HCT116 (cell line): ENCODE results near the gene HCN4. TPM values are rescaled to one million over a fixed set of nuclear protein-coding genes. Genes with fewer than 3 reads are reported as not detected.
A peak's percentile ranks its signal among the peaks of the same experiment; 100 is the strongest.

Experiments
- ATAC-seq: fragments of 200-7000 bp; cut with Tn5 transposase; 2 replicates; pipeline ENCODE4 v1.9.1; 2020; ENCODE audit warnings: mild to moderate bottlenecking, moderate library complexity
- BruUV-seq: library from RNA; stranded (reverse); fragments of 400-500 nt; replicated peaks from 2 replicates; lab custom pipeline; 2021; lab: Mats Ljungman, UMichigan
- CTCF ChIA-PET: fragments of 300-600 bp; sonication (Branson Sonifier 250); formaldehyde crosslinking; loops from one replicate; lab custom pipeline; 2021; ENCODE audit warnings: antibody characterized with exemption; lab: Charles Lee
- POLR2A ChIA-PET: fragments of 300-600, 350-600 bp; sonication (Branson Sonifier 250); formaldehyde crosslinking; loops from one replicate; lab custom pipeline; 2021; ENCODE audit warnings: antibody characterized with exemption; lab: Charles Lee
- RAD21 ChIA-PET, 2 experiments: fragments of 300-600 bp; sonication (Branson Sonifier 250); formaldehyde crosslinking; loops; one replicate each; lab custom pipeline; 2023; ENCODE audit warnings: low total read pairs in 2 of 2; ENCODE audit not compliant: uncharacterized antibody in 2 of 2, unreplicated experiment in 2 of 2, low non-redundant PET in 1 of 2; lab: Charles Lee
- DNase-seq: peaks from one replicate; pipeline ENCODE4 v3.0.0-alpha.2; 2010; ENCODE audit warnings: low read depth, low spot score
- H2AFZ ChIP-seq: fragments of 200-600 bp; shearing (Covaris generic), sonication (generic); 2 replicates; pipeline ENCODE4 v1.6.1; 2017; ENCODE audit warnings: low read depth, mixed run types, mixed read lengths, antibody characterized with exemption, low read length; ENCODE audit not compliant: poor library complexity, severe bottlenecking
- H3K27ac ChIP-seq: 2 replicates; pipeline ENCODE4 v1.5.1; 2012; ENCODE audit warnings: low read depth, low read length
- H3K27me3 ChIP-seq: fragments of 200-600 bp; sonication (generic); 2 replicates; pipeline ENCODE4 v1.6.1; 2016; ENCODE audit warnings: mixed run types, low read length, mixed read lengths; ENCODE audit not compliant: insufficient read depth
- H3K36me3 ChIP-seq, 2 experiments: fragments of 200-500 bp in 1 of 2; fragments of 200-600 bp in 1 of 2; sonication (Bioruptor generic) in 1 of 2; sonication (generic) in 1 of 2; 2 replicates each; pipeline versions ENCODE4 v1.5.1 to v1.6.1; 2014 to 2016; ENCODE audit warnings: low read length in 2 of 2, inconsistent platforms in 1 of 2, mixed read lengths in 1 of 2, mixed run types in 1 of 2; ENCODE audit not compliant: insufficient read depth in 2 of 2, control insufficient read depth in 1 of 2
- H3K4me1 ChIP-seq, 2 experiments: fragments of 200-600 bp in 1 of 2; sonication (generic) in 1 of 2; 2 replicates each; pipeline versions ENCODE4 v1.5.1 to v1.6.1; 2012 to 2017; ENCODE audit warnings: low read length in 2 of 2, inconsistent platforms in 1 of 2, mild to moderate bottlenecking in 1 of 2, mixed read lengths in 1 of 2, mixed run types in 1 of 2, moderate library complexity in 1 of 2; ENCODE audit not compliant: insufficient read depth in 2 of 2, control insufficient read depth in 1 of 2
- H3K4me2 ChIP-seq: fragments of 200-600 bp; sonication (generic); 2 replicates; pipeline ENCODE4 v1.6.1; 2017; ENCODE audit warnings: mixed run types, low read length, mixed read lengths
- H3K4me3 ChIP-seq, 2 experiments: fragments of 200-600 bp in 1 of 2; sonication (generic) in 1 of 2; replicated peaks in 1 of 2; 2 replicates each; pipeline ENCODE4 v1.5.1; 2011 to 2016; ENCODE audit warnings: low read length in 2 of 2, control low read depth in 1 of 2, low read depth in 1 of 2, mild to moderate bottlenecking in 1 of 2, mixed read lengths in 1 of 2, mixed run types in 1 of 2
- H3K79me2 ChIP-seq: fragments of 200-600 bp; sonication (generic); 2 replicates; pipeline ENCODE4 v1.6.1; 2017; ENCODE audit warnings: mild to moderate bottlenecking, mixed run types, low read length, moderate library complexity, mixed read lengths; ENCODE audit not compliant: insufficient read depth
- H3K9ac ChIP-seq: fragments of 200-600 bp; sonication (generic); 2 replicates; pipeline ENCODE4 v1.6.1; 2016; ENCODE audit warnings: low read length, mixed read lengths
- H3K9me2 ChIP-seq: fragments of 200-600 bp; sonication (generic), shearing (Covaris generic); 2 replicates; pipeline ENCODE4 v1.6.1; 2017; ENCODE audit warnings: mixed run types, mild to moderate bottlenecking, moderate library complexity; ENCODE audit not compliant: insufficient read depth
- H3K9me3 ChIP-seq, 2 experiments: fragments of 200-500 bp in 1 of 2; fragments of 200-600 bp in 1 of 2; sonication (Bioruptor generic) in 1 of 2; sonication (generic) in 1 of 2; 2 replicates each; pipeline ENCODE4 v1.6.1; 2014 to 2017; ENCODE audit warnings: low read length in 2 of 2, mixed read lengths in 2 of 2, inconsistent platforms in 1 of 2, low read depth in 1 of 2, mild to moderate bottlenecking in 1 of 2, mixed run types in 1 of 2, moderate library complexity in 1 of 2; ENCODE audit not compliant: control insufficient read depth in 1 of 2, insufficient read depth in 1 of 2
- H4K20me1 ChIP-seq: fragments of 200-600 bp; sonication (generic), shearing (Covaris generic); 2 replicates; pipeline ENCODE4 v1.6.1; 2017; ENCODE audit warnings: mixed run types, mild to moderate bottlenecking, moderate library complexity; ENCODE audit not compliant: insufficient read depth
- CEBPB ChIP-seq: IDR thresholded peaks from 2 replicates; pipeline ENCODE4 v1.6.1; 2012; ENCODE audit warnings: low read depth
- CTCF ChIP-seq, 3 experiments: fragments of 200-600 bp in 1 of 3; sonication (generic) in 1 of 3; IDR thresholded peaks in 2 of 3; conservative IDR thresholded peaks in 1 of 3; 2 replicates each; pipeline ENCODE4 v1.5.1; 2012 to 2017; ENCODE audit warnings: low read depth in 2 of 3, low read length in 2 of 3, antibody characterized with exemption in 1 of 3, borderline replicate concordance in 1 of 3, control low read depth in 1 of 3, mild to moderate bottlenecking in 1 of 3, mixed read lengths in 1 of 3, mixed run types in 1 of 3, moderate library complexity in 1 of 3; ENCODE audit not compliant: insufficient read depth in 1 of 3
- ELF1 ChIP-seq: IDR thresholded peaks from 2 replicates; pipeline ENCODE4 v1.6.1; 2012; ENCODE audit warnings: low read depth, borderline replicate concordance
- EZH2 ChIP-seq: fragments of 200-600 bp; sonication (generic); IDR thresholded peaks from 2 replicates; pipeline ENCODE4 v1.6.1; 2017; ENCODE audit warnings: antibody characterized with exemption, mixed run types
- EZH2phosphoT487 ChIP-seq: fragments of 200-600 bp; IDR thresholded peaks from 2 replicates; pipeline ENCODE4 v1.6.1; 2018; ENCODE audit warnings: antibody characterized with exemption, borderline replicate concordance
- RAD21 ChIP-seq: IDR thresholded peaks from 2 replicates; pipeline ENCODE4 v1.6.1; 2012; ENCODE audit warnings: low read depth, mild to moderate bottlenecking
- REST ChIP-seq: IDR thresholded peaks from 2 replicates; pipeline ENCODE4 v1.6.1; 2012; ENCODE audit warnings: low read depth
- ZFX ChIP-seq: fragments of 450-650 bp; IDR thresholded peaks from 2 replicates; pipeline ENCODE4 v1.6.1; 2017
- intact Hi-C: fragments of 100-400 bp; cut with micrococcal nuclease; formaldehyde crosslinking; loops from 2 replicates; pipeline ENCODE4 v1.10.0; 2022
- total RNA-seq: library from RNA; stranded (reverse); gene quantifications from one replicate; pipeline ENCODE4 v1.2.1, GENCODE V29; 2021; ENCODE audit not compliant: unreplicated experiment
- TF ChIP-seq, protein P1 (sequence below): IDR thresholded peaks from 2 replicates; pipeline ENCODE4 v1.6.1; 2012
- TF ChIP-seq, protein P2 (sequence below): IDR thresholded peaks from 2 replicates; pipeline ENCODE4 v1.6.1; 2011; ENCODE audit warnings: mild to moderate bottlenecking, low read length, moderate library complexity; ENCODE audit not compliant: insufficient replicate concordance; ENCODE audit errors: extremely low read depth

Gene HCN4
- total RNA-seq, 1 experiment from 2014 or later: 1.7 TPM

GRCh38 chr15:73325191-73325861 lies 43.4 kb downstream of the HCN4 start:
- no peak overlapping the region for H3K9ac ChIP-seq
- intact Hi-C loops: no loop called here
- ChIA-PET RAD21 (no interaction called here), CTCF (no interaction called here), POLR2A (no interaction called here)
- TF ChIP-seq ZFX (no peak), CTCF (IDR thresholded peaks at IDR 0.05 in 2 of 3, conservative IDR thresholded peaks at IDR 0.05 in 1 of 3; ENCODE audit: borderline replicate concordance in 1 of 3, insufficient read depth in 1 of 3, low read depth in 2 of 3, low read length in 2 of 3) (peak; percentile 19 to 38 (median 31); a peak in 5 of 6 replicates), EZH2 (no peak), RAD21 (peak; percentile 35; the same call in 1 of the 2 replicates)
- no peaks in the 10 kb centered on the region for H3K36me3 ChIP-seq
- H2AFZ ChIP-seq: no peak overlapping the region
- H3K4me3 ChIP-seq: no peak overlapping the region
- H3K27me3 ChIP-seq: no peaks in the 10 kb centered on the region
- H3K9me2 ChIP-seq: no peaks in the 10 kb centered on the region
- ATAC-seq (peak; percentile 65), DNase-seq (no peak)
- no peaks in the 10 kb centered on the region for H3K4me1 ChIP-seq
- H3K79me2 ChIP-seq: no peaks in the 10 kb centered on the region
- H4K20me1 ChIP-seq: no peaks in the 10 kb centered on the region
- no peak overlapping the region for H3K4me2 ChIP-seq
- no TSS peak for BruUV-seq
- H3K9me3 ChIP-seq: no peaks in the 10 kb centered on the region
- no peak overlapping the region for H3K27ac ChIP-seq

DNA sequence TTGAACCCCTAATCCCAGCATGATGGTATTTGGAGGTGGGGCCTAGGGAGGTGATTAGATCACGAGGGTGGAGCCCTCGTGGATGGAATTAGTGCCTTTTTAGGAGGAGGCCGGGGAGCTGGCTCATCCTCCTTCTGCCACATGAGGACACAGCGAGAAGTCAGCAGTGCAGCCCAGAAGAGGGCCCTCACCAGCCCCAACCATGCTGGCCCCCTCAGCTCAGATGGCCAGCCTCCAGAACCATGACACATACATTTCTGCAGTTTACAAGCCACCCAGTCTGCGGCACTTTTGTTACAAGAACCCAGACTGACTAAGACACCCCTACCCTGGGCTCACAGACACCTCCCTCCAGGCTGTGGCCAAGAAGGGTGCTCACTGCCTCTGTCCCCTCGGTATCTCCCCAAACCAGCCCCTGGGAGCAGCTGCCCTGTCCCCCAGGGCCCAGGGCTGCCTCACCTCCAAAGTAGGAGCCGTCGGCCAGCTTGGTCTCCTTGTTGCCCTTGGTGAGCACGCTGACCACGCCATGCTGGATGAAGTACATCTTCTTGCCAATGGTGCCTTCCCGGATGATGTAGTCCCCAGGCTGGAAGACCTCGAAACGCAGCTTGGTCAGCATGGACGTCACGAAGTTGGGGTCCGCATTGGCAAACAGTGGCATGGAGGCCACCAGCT lies 44.1 kb downstream of the HCN4 start:
- Histone ChIP-seq H3K9ac (no peak overlapping the region), H3K27ac (no peak overlapping the region), H3K4me3 (no peak overlapping the region), H3K27me3 (no peaks in the 10 kb centered on the region), H3K36me3 (no peaks in the 10 kb centered on the region), H3K79me2 (no peaks in the 10 kb centered on the region), H2AFZ (no peak overlapping the region), H3K4me1 (no peaks in the 10 kb centered on the region), H3K9me3 (no peaks in the 10 kb centered on the region), H3K9me2 (no peaks in the 10 kb centered on the region), H3K4me2 (no peak overlapping the region), H4K20me1 (no peaks in the 10 kb centered on the region)
- ChIA-PET RAD21 (no interaction called here), POLR2A (no interaction called here), CTCF (no interaction called here)
- BruUV-seq: no TSS peak
- intact Hi-C loops: no loop called here
- ATAC-seq (no peak), DNase-seq (no peak)
- TF ChIP-seq, protein P1, sequence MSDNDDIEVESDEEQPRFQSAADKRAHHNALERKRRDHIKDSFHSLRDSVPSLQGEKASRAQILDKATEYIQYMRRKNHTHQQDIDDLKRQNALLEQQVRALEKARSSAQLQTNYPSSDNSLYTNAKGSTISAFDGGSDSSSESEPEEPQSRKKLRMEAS: no peak
- TF ChIP-seq EZH2 (no peak), REST (no peak), EZH2phosphoT487 (no peak), ELF1 (no peak), CEBPB (no peak)
- TF ChIP-seq, protein P2, sequence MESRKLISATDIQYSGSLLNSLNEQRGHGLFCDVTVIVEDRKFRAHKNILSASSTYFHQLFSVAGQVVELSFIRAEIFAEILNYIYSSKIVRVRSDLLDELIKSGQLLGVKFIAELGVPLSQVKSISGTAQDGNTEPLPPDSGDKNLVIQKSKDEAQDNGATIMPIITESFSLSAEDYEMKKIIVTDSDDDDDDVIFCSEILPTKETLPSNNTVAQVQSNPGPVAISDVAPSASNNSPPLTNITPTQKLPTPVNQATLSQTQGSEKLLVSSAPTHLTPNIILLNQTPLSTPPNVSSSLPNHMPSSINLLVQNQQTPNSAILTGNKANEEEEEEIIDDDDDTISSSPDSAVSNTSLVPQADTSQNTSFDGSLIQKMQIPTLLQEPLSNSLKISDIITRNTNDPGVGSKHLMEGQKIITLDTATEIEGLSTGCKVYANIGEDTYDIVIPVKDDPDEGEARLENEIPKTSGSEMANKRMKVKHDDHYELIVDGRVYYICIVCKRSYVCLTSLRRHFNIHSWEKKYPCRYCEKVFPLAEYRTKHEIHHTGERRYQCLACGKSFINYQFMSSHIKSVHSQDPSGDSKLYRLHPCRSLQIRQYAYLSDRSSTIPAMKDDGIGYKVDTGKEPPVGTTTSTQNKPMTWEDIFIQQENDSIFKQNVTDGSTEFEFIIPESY: no peak
